H9 (cell line): ENCODE measurements around the gene FEZ2. TPM values are rescaled to one million over a fixed set of nuclear protein-coding genes. Genes with fewer than 3 reads are reported as not detected.

ENCODE experiments used
- DNase-seq: peaks from one replicate; pipeline ENCODE4 v3.0.0-alpha.2; 2017
- H2AFZ ChIP-seq: one replicate; pipeline ENCODE4 v1.6.1; 2013; ENCODE audit warnings: mild to moderate bottlenecking, low read length, control low read depth, moderate library complexity
- H2AK5ac ChIP-seq: 2 replicates; pipeline ENCODE4 v1.6.1; 2013; ENCODE audit warnings: low read length, control low read depth, mixed read lengths; ENCODE audit not compliant: insufficient read length
- H2BK120ac ChIP-seq: one replicate; pipeline ENCODE4 v1.6.1; 2013; ENCODE audit warnings: low read depth, mild to moderate bottlenecking, low read length, control low read depth, inconsistent platforms; ENCODE audit not compliant: poor library complexity, severe bottlenecking
- H2BK12ac ChIP-seq: 2 replicates; pipeline ENCODE4 v1.6.1; 2013; ENCODE audit warnings: low read length, control low read depth, mixed read lengths, low read depth; ENCODE audit not compliant: insufficient read length
- H2BK15ac ChIP-seq: 2 replicates; pipeline ENCODE4 v1.6.1; 2013; ENCODE audit warnings: low read depth, low read length, control low read depth
- H2BK20ac ChIP-seq: one replicate; pipeline ENCODE4 v1.6.1; 2013; ENCODE audit warnings: low read depth, mild to moderate bottlenecking, low read length, control low read depth, inconsistent platforms; ENCODE audit not compliant: poor library complexity, severe bottlenecking
- H2BK5ac ChIP-seq: 2 replicates; pipeline ENCODE4 v1.6.1; 2013; ENCODE audit warnings: low read length, control low read depth, mixed read lengths; ENCODE audit not compliant: insufficient read length
- H3K14ac ChIP-seq: 2 replicates; pipeline ENCODE4 v1.6.1; 2013; ENCODE audit warnings: low read length, control low read depth; ENCODE audit not compliant: insufficient read depth
- H3K18ac ChIP-seq: 2 replicates; pipeline ENCODE4 v1.6.1; 2013; ENCODE audit warnings: low read depth, mild to moderate bottlenecking, mixed read lengths, low read length, control low read depth; ENCODE audit not compliant: insufficient read length
- H3K23ac ChIP-seq: 2 replicates; pipeline ENCODE4 v1.6.1; 2013; ENCODE audit warnings: low read length, control low read depth, mixed read lengths, low read depth; ENCODE audit not compliant: insufficient read length
- H3K23me2 ChIP-seq: 2 replicates; pipeline ENCODE4 v1.6.1; 2013; ENCODE audit warnings: low read depth, mild to moderate bottlenecking, mixed read lengths, low read length, control low read depth; ENCODE audit not compliant: insufficient read length, poor library complexity, severe bottlenecking
- H3K27ac ChIP-seq: 2 replicates; pipeline ENCODE4 v1.5.1; 2013; ENCODE audit warnings: low read length, control low read depth, mixed read lengths, low read depth; ENCODE audit not compliant: insufficient read length
- H3K27me3 ChIP-seq: 2 replicates; pipeline ENCODE4 v1.6.1; 2013; ENCODE audit warnings: low read length, control low read depth, inconsistent platforms; ENCODE audit not compliant: insufficient read depth
- H3K4ac ChIP-seq: 2 replicates; pipeline ENCODE4 v1.6.1; 2013; ENCODE audit warnings: low read depth, mild to moderate bottlenecking, control low read depth, inconsistent platforms, low read length, moderate library complexity
- H3K4me1 ChIP-seq: 2 replicates; pipeline ENCODE4 v1.6.1; 2013; ENCODE audit warnings: low read length, control low read depth, inconsistent platforms; ENCODE audit not compliant: insufficient read depth
- H3K4me2 ChIP-seq: 2 replicates; pipeline ENCODE4 v1.6.1; 2013; ENCODE audit warnings: low read length, control low read depth, mixed read lengths; ENCODE audit not compliant: insufficient read length, insufficient read depth
- H3K56ac ChIP-seq: 2 replicates; pipeline ENCODE4 v1.6.1; 2013; ENCODE audit warnings: low read depth, mild to moderate bottlenecking, mixed read lengths, low read length, control low read depth; ENCODE audit not compliant: insufficient read length
- H3K79me1 ChIP-seq: 2 replicates; pipeline ENCODE4 v1.6.1; 2013; ENCODE audit warnings: low read depth, mild to moderate bottlenecking, moderate library complexity, low read length, control low read depth, inconsistent platforms; ENCODE audit not compliant: insufficient read depth, poor library complexity, severe bottlenecking
- H3K79me2 ChIP-seq: 2 replicates; pipeline ENCODE4 v1.6.1; 2013; ENCODE audit warnings: low read length, control low read depth, inconsistent platforms; ENCODE audit not compliant: insufficient read depth
- H3K9ac ChIP-seq: 2 replicates; pipeline ENCODE4 v1.6.1; 2013; ENCODE audit warnings: low read length, control low read depth, mixed read lengths; ENCODE audit not compliant: insufficient read length; ENCODE audit errors: extremely low read depth
- H3K9me3 ChIP-seq: one replicate; pipeline ENCODE4 v1.6.1; 2013; ENCODE audit warnings: low read depth, low read length, inconsistent platforms; ENCODE audit not compliant: control insufficient read depth
- H3T11ph ChIP-seq: one replicate; pipeline ENCODE4 v1.6.1; 2013; ENCODE audit warnings: mild to moderate bottlenecking, low read length, control low read depth, inconsistent platforms
- H4K20me1 ChIP-seq: one replicate; pipeline ENCODE4 v1.6.1; 2013; ENCODE audit not compliant: control insufficient read depth, insufficient read length, insufficient read depth
- H4K5ac ChIP-seq: 2 replicates; pipeline ENCODE4 v1.6.1; 2013; ENCODE audit warnings: low read depth, mild to moderate bottlenecking, mixed read lengths, low read length, control low read depth; ENCODE audit not compliant: insufficient read length
- H4K8ac ChIP-seq: replicated peaks from 2 replicates; pipeline ENCODE4 v1.6.1; 2013; ENCODE audit warnings: low read length, control low read depth, mixed read lengths, low read depth; ENCODE audit not compliant: insufficient read length
- H4K91ac ChIP-seq: 2 replicates; pipeline ENCODE4 v1.6.1; 2013; ENCODE audit warnings: low read depth, mild to moderate bottlenecking, moderate library complexity, mixed read lengths, low read length, control low read depth; ENCODE audit not compliant: insufficient read length
- H3K27ac Mint-ChIP-seq, 3 experiments: 2 replicates in 2 of 3; 3 replicates in 1 of 3; pipeline ENCODE4 v1.8.0; 2020 to 2021; ENCODE audit warnings: mixed read lengths in 3 of 3, mild to moderate bottlenecking in 1 of 3, moderate library complexity in 1 of 3
- H3K27me3 Mint-ChIP-seq: 2 replicates; pipeline ENCODE4 v1.8.0; 2021; ENCODE audit warnings: low read depth, mild to moderate bottlenecking, moderate library complexity, mixed read lengths
- H3K36me3 Mint-ChIP-seq, 3 experiments: 2 replicates in 2 of 3; 3 replicates in 1 of 3; pipeline ENCODE4 v1.8.0; 2020 to 2021; ENCODE audit warnings: low read depth in 3 of 3, mixed read lengths in 3 of 3; ENCODE audit not compliant: insufficient read depth in 1 of 3
- H3K4me1 Mint-ChIP-seq, 2 experiments: 2 replicates each; pipeline ENCODE4 v1.8.0; 2020; ENCODE audit warnings: mixed read lengths in 2 of 2
- H3K4me3 Mint-ChIP-seq, 2 experiments: 2 replicates in 1 of 2; 3 replicates in 1 of 2; pipeline ENCODE4 v1.8.0; 2020 to 2021; ENCODE audit warnings: mild to moderate bottlenecking in 2 of 2, mixed read lengths in 2 of 2, moderate library complexity in 1 of 2
- H3K9me3 Mint-ChIP-seq, 2 experiments: 2 replicates in 1 of 2; 3 replicates in 1 of 2; pipeline ENCODE4 v1.8.0; 2020; ENCODE audit warnings: mild to moderate bottlenecking in 2 of 2, mixed read lengths in 2 of 2, moderate library complexity in 1 of 2
- WGBS: extraction: QIAGEN DNeasy Blood & Tissue Kit; methylation state at CpG from one replicate; pipeline ENCODE4 v1.1.7; 2013; ENCODE audit warnings: missing lambda C conversion rate, low lambda C conversion rate, mixed read lengths; ENCODE audit not compliant: insufficient read length; ENCODE audit errors: extremely low coverage; 5-methylcytosine and 5-hydroxymethylcytosine counted together
- total RNA-seq: library from RNA; stranded (reverse); gene quantifications from 2 replicates; pipeline ENCODE4 v1.2.1, GENCODE V29; 2021
- TF ChIP-seq, protein P1 (sequence below): fragments of 200-600 bp; sonication (generic); conservative IDR thresholded peaks from 3 replicates; pipeline ENCODE4 v1.8.0; 2021; ENCODE audit warnings: antibody characterized with exemption, mild to moderate bottlenecking

Gene FEZ2
- total RNA-seq, 1 experiment from 2014 or later, result 27.7 TPM

GRCh38 chr2:36567711-36568408 is 30.1 kb downstream of the FEZ2 start:
- TF ChIP-seq, protein P1, sequence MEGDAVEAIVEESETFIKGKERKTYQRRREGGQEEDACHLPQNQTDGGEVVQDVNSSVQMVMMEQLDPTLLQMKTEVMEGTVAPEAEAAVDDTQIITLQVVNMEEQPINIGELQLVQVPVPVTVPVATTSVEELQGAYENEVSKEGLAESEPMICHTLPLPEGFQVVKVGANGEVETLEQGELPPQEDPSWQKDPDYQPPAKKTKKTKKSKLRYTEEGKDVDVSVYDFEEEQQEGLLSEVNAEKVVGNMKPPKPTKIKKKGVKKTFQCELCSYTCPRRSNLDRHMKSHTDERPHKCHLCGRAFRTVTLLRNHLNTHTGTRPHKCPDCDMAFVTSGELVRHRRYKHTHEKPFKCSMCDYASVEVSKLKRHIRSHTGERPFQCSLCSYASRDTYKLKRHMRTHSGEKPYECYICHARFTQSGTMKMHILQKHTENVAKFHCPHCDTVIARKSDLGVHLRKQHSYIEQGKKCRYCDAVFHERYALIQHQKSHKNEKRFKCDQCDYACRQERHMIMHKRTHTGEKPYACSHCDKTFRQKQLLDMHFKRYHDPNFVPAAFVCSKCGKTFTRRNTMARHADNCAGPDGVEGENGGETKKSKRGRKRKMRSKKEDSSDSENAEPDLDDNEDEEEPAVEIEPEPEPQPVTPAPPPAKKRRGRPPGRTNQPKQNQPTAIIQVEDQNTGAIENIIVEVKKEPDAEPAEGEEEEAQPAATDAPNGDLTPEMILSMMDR, result no peak
- no peak overlapping the region for H2BK20ac ChIP-seq
- H3K9me3 ChIP-seq, result no peaks in the 10 kb centered on the region
- no peak overlapping the region for H3K18ac ChIP-seq
- H3K27ac ChIP-seq, result no peak overlapping the region
- no peak overlapping the region for H2AFZ ChIP-seq
- no peak overlapping the region for H2AK5ac ChIP-seq
- no peak overlapping the region for H4K91ac ChIP-seq
- no peak overlapping the region for H2BK5ac ChIP-seq
- Mint-ChIP-seq H3K9me3 (no peaks in the 10 kb centered on the region), H3K27ac (peak overlapping the region in 1 of 3 experiments; percentile 15; a peak in 2 of 7 replicates), H3K27me3 (no peaks in the 10 kb centered on the region), H3K36me3 (peaks cover 4 to 28% (median 13%) of the 10 kb centered on the region in 3 experiments; a peak in 5 of 7 replicates), H3K4me3 (no peak overlapping the region), H3K4me1 (peaks cover 28 to 33% of the 10 kb centered on the region in 2 experiments)
- peaks cover 2% of the 10 kb centered on the region; the same call in 1 of the 2 replicates for H3K4me1 ChIP-seq
- H3K9ac ChIP-seq, result no peak overlapping the region
- no peak overlapping the region for H3K56ac ChIP-seq
- no peak overlapping the region for H2BK120ac ChIP-seq
- no peak overlapping the region for H2BK12ac ChIP-seq
- H3K79me2 ChIP-seq, result no peaks in the 10 kb centered on the region
- H3T11ph ChIP-seq, result no peak overlapping the region
- H4K20me1 ChIP-seq, result no peaks in the 10 kb centered on the region
- no peak overlapping the region for H3K4me2 ChIP-seq
- H3K27me3 ChIP-seq, result no peaks in the 10 kb centered on the region
- DNase-seq, result no peak
- H3K23ac ChIP-seq, result no peak overlapping the region
- no peak overlapping the region for H4K5ac ChIP-seq
- no peaks in the 10 kb centered on the region for H3K79me1 ChIP-seq
- no peak overlapping the region for H2BK15ac ChIP-seq
- H3K4ac ChIP-seq, result no peak overlapping the region
- H3K14ac ChIP-seq, result no peak overlapping the region
- H4K8ac ChIP-seq, result no peak overlapping the region
- no CpG with 5 or more reads among the region's 6 CpGs for WGBS
- H3K23me2 ChIP-seq, result no peaks in the 10 kb centered on the region
